HepG2 (cell line): ENCODE measurements around the gene MAML1. TPM values are rescaled to one million over a fixed set of nuclear protein-coding genes. Genes with fewer than 3 reads are reported as not detected.

ENCODE experiments used
- ATF7-NPFF ChIP-seq: sonication (generic); formaldehyde crosslinking; IDR thresholded peaks from 2 replicates; pipeline ENCODE4 v1.8.1; 2023; ENCODE audit warnings: mild to moderate bottlenecking, low read depth, missing genetic modification reagents, moderate library complexity
- MTF1 ChIP-seq: sonication (generic); formaldehyde crosslinking; IDR thresholded peaks from 2 replicates; pipeline ENCODE4 v1.5.0; 2020; ENCODE audit warnings: missing genetic modification reagents
- ZFYVE20 ChIP-seq: sonication (generic); formaldehyde crosslinking; IDR thresholded peaks from 2 replicates; pipeline ENCODE4 v1.8.0; 2023; ENCODE audit warnings: low read depth, mild to moderate bottlenecking, moderate library complexity, missing genetic modification reagents, borderline replicate concordance
- ZNF790 ChIP-seq: sonication (generic); formaldehyde crosslinking; IDR thresholded peaks from 2 replicates; pipeline ENCODE4 v1.8.0; 2022; ENCODE audit warnings: missing genetic modification reagents, mild to moderate bottlenecking, borderline replicate concordance
- ZNF816 ChIP-seq: sonication (generic); formaldehyde crosslinking; IDR thresholded peaks from 2 replicates; pipeline ENCODE4 v1.8.0; 2022; ENCODE audit warnings: missing genetic modification reagents, mild to moderate bottlenecking, borderline replicate concordance
- polyA plus RNA-seq, 8 experiments: library from polyadenylated mRNA; depleted of rRNA in 3 of 8; stranded (reverse) in 7 of 8; unstranded in 1 of 8; fragments of >200 nt; fragmentation: Illumina TruSeq in 4 of 8; extraction: Trizol in 4 of 8; gene quantifications; 2 replicates each; pipeline versions ENCODE4 v1.2.1 to v1.2.3, GENCODE V29; 2011 to 2016; ENCODE audit warnings: low read depth in 4 of 8, missing spikeins in 1 of 8, mixed read lengths in 1 of 8; ENCODE audit not compliant: insufficient read depth in 1 of 8
- total RNA-seq, 5 experiments: library from RNA; depleted of rRNA; stranded (reverse); fragments of >200 nt; fragmentation: Illumina TruSeq; extraction: Trizol; gene quantifications; 2 replicates each; pipeline ENCODE4 v1.2.3, GENCODE V29; 2016; ENCODE audit warnings: low read depth in 1 of 5
- TF ChIP-seq, protein P1 (sequence below), 2 experiments: fragments of 450-650 bp in 1 of 2; sonication (generic) in 1 of 2; formaldehyde crosslinking in 1 of 2; IDR thresholded peaks; 2 replicates each; pipeline versions ENCODE4 v1.6.1 to v1.8.0; 2016 to 2022; ENCODE audit warnings: antibody characterized with exemption in 1 of 2, mild to moderate bottlenecking in 1 of 2, missing genetic modification reagents in 1 of 2
- TF ChIP-seq, protein P2 (sequence below): IDR thresholded peaks from 2 replicates; pipeline ENCODE4 v1.6.1; 2016; ENCODE audit warnings: missing biosample characterization, missing genetic modification reagents, low read depth
- TF ChIP-seq, protein P3 (sequence below): sonication (generic); formaldehyde crosslinking; IDR thresholded peaks from 2 replicates; pipeline ENCODE4 v1.4.0; 2020; ENCODE audit warnings: missing genetic modification reagents

Gene MAML1
- total and polyA plus RNA-seq, 2 of the 13 experiments (the other 11 are each of a cell fraction or from before 2014, with no cell fraction given): 10.0 to 10.8 TPM

DNA sequence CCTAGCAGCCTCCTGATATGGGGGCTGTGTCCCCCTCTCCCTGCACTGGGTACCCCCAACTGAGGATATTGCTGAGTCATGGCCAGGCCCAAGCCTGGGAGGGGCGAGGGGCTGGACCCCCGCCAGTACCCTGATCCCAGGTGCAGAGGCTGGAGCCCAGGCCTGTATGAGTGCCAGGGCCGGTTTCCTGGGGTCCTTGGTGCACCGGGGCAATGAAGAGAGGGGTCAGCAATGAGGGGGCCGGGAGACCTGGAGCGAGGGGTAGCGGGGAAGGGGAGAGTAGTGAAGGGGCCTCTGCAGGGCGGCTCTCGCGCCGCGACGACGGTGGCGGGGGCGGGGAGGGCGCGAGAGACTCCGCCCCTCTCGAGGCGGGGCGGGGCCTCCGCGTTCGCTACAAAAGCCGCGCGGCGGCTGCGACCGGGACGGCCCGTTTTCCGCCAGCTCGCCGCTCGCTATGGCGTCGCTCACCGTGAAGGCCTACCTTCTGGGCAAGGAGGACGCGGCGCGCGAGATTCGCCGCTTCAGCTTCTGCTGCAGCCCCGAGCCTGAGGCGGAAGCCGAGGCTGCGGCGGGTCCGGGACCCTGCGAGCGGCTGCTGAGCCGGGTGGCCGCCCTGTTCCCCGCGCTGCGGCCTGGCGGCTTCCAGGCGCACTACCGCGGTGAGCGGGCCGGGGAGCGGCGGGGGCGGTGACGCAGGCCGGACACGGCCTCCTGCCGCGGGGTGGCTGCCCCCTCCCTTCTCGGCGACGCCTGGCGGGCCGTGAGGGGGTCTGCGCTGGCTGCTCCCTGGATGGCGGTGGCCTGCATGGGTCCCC, 88.1 kb downstream of the MAML1 start, which contains the start of gene SQSTM1 (continued):
- TF ChIP-seq, protein P1, sequence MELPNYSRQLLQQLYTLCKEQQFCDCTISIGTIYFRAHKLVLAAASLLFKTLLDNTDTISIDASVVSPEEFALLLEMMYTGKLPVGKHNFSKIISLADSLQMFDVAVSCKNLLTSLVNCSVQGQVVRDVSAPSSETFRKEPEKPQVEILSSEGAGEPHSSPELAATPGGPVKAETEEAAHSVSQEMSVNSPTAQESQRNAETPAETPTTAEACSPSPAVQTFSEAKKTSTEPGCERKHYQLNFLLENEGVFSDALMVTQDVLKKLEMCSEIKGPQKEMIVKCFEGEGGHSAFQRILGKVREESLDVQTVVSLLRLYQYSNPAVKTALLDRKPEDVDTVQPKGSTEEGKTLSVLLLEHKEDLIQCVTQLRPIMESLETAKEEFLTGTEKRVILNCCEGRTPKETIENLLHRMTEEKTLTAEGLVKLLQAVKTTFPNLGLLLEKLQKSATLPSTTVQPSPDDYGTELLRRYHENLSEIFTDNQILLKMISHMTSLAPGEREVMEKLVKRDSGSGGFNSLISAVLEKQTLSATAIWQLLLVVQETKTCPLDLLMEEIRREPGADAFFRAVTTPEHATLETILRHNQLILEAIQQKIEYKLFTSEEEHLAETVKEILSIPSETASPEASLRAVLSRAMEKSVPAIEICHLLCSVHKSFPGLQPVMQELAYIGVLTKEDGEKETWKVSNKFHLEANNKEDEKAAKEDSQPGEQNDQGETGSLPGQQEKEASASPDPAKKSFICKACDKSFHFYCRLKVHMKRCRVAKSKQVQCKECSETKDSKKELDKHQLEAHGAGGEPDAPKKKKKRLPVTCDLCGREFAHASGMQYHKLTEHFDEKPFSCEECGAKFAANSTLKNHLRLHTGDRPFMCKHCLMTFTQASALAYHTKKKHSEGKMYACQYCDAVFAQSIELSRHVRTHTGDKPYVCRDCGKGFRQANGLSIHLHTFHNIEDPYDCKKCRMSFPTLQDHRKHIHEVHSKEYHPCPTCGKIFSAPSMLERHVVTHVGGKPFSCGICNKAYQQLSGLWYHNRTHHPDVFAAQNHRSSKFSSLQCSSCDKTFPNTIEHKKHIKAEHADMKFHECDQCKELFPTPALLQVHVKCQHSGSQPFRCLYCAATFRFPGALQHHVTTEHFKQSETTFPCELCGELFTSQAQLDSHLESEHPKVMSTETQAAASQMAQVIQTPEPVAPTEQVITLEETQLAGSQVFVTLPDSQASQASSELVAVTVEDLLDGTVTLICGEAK (IDR thresholded peaks at IDR 0.05): no peak
- TF ChIP-seq, protein P1 (CRISPR knock-in tag; IDR thresholded peaks at IDR 0.05): peak; percentile 42; the same call in 1 of the 2 replicates
- TF ChIP-seq MTF1 (CRISPR knock-in tag) (no peak), ZNF790 (CRISPR knock-in tag) (peak; percentile 85), ZFYVE20 (CRISPR knock-in tag) (no peak; the same call in 1 of the 2 replicates), ATF7-NPFF (peak; percentile 93), ZNF816 (peak; percentile 73; the same call in 1 of the 2 replicates)
- TF ChIP-seq, protein P2, sequence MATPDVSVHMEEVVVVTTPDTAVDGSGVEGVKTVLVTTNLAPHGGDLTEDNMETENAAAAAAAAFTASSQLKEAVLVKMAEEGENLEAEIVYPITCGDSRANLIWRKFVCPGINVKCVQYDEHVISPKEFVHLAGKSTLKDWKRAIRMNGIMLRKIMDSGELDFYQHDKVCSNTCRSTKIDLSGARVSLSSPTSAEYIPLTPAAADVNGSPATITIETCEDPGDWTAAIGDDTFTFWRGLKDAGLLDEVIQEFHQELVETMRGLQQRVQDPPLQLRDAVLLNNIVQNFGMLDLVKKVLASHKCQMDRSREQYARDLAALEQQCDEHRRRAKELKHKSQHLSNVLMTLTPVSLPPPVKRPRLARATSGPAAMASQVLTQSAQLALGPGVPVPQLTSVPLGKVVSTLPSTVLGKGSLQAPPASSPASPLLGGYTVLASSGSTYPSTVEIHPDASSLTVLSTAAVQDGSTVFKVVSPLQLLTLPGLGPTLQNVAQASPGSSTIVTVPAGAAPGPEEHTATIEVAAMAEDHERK: no peak
- TF ChIP-seq, protein P3, sequence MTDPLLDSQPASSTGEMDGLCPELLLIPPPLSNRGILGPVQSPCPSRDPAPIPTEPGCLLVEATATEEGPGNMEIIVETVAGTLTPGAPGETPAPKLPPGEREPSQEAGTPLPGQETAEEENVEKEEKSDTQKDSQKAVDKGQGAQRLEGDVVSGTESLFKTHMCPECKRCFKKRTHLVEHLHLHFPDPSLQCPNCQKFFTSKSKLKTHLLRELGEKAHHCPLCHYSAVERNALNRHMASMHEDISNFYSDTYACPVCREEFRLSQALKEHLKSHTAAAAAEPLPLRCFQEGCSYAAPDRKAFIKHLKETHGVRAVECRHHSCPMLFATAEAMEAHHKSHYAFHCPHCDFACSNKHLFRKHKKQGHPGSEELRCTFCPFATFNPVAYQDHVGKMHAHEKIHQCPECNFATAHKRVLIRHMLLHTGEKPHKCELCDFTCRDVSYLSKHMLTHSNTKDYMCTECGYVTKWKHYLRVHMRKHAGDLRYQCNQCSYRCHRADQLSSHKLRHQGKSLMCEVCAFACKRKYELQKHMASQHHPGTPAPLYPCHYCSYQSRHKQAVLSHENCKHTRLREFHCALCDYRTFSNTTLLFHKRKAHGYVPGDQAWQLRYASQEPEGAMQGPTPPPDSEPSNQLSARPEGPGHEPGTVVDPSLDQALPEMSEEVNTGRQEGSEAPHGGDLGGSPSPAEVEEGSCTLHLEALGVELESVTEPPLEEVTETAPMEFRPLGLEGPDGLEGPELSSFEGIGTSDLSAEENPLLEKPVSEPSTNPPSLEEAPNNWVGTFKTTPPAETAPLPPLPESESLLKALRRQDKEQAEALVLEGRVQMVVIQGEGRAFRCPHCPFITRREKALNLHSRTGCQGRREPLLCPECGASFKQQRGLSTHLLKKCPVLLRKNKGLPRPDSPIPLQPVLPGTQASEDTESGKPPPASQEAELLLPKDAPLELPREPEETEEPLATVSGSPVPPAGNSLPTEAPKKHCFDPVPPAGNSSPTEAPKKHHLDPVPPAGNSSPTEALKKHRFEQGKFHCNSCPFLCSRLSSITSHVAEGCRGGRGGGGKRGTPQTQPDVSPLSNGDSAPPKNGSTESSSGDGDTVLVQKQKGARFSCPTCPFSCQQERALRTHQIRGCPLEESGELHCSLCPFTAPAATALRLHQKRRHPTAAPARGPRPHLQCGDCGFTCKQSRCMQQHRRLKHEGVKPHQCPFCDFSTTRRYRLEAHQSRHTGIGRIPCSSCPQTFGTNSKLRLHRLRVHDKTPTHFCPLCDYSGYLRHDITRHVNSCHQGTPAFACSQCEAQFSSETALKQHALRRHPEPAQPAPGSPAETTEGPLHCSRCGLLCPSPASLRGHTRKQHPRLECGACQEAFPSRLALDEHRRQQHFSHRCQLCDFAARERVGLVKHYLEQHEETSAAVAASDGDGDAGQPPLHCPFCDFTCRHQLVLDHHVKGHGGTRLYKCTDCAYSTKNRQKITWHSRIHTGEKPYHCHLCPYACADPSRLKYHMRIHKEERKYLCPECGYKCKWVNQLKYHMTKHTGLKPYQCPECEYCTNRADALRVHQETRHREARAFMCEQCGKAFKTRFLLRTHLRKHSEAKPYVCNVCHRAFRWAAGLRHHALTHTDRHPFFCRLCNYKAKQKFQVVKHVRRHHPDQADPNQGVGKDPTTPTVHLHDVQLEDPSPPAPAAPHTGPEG (CRISPR knock-in tag): peak; percentile 56
